IMR-90 (cell line): ENCODE results near the gene WDR43.

ENCODE experiments used
- CEBPB ChIP-seq: IDR thresholded peaks from 2 replicates; pipeline ENCODE4 v1.6.1; 2012; ENCODE audit warnings: low read depth, low read length, improper control_type of control experiment
- CHD1 ChIP-seq: IDR thresholded peaks from 2 replicates; pipeline ENCODE4 v1.6.1; 2012; ENCODE audit warnings: low read depth, low read length, improper control_type of control experiment
- CTCF ChIP-seq: conservative IDR thresholded peaks from 2 replicates; pipeline ENCODE4 v1.5.1; 2012; ENCODE audit warnings: mild to moderate bottlenecking, low read depth, low read length, improper control_type of control experiment
- ELK1 ChIP-seq: fragments of 150-350 bp; IDR thresholded peaks from 2 replicates; pipeline ENCODE4 v1.6.1; 2016; ENCODE audit warnings: low read depth, mild to moderate bottlenecking, low read length, moderate library complexity, borderline replicate concordance
- MAZ ChIP-seq: IDR thresholded peaks from 2 replicates; pipeline ENCODE4 v1.6.1; 2012; ENCODE audit warnings: low read depth, mild to moderate bottlenecking, low read length, improper control_type of control experiment, moderate library complexity, borderline replicate concordance
- POLR2A ChIP-seq: IDR thresholded peaks from 2 replicates; pipeline ENCODE4 v1.6.1; 2012; ENCODE audit warnings: mild to moderate bottlenecking, low read depth, low read length

- TF ChIP-seq CTCF, result peak; percentile 19; the same call in 1 of the 2 replicates
- no peak for TF ChIP-seq POLR2A
- TF ChIP-seq CEBPB, result no peak
- no peak for TF ChIP-seq ELK1
- no peak for TF ChIP-seq CHD1
- no peak for TF ChIP-seq MAZ
These were observed 62.0 kb downstream of the WDR43 start for GRCh38 chr2:28956415-28956826.
